Endothelial cell (in vitro differentiated cells): ENCODE measurements around the gene TESMIN. TPM values are rescaled to one million over a fixed set of nuclear protein-coding genes. Genes with fewer than 3 reads are reported as not detected.

Experiments used
- DNase-seq: peaks from one replicate; pipeline ENCODE4 v3.0.0; 2021; ENCODE audit warnings: low spot score
- H3K27ac Mint-ChIP-seq: one replicate; pipeline ENCODE4 v1.8.0; 2021; ENCODE audit warnings: mixed read lengths, inconsistent platforms; ENCODE audit not compliant: unreplicated experiment
- H3K27me3 Mint-ChIP-seq: one replicate; pipeline ENCODE4 v1.8.0; 2021; ENCODE audit warnings: mild to moderate bottlenecking, moderate library complexity, mixed read lengths, inconsistent platforms; ENCODE audit not compliant: unreplicated experiment
- H3K36me3 Mint-ChIP-seq: one replicate; pipeline ENCODE4 v1.8.0; 2021; ENCODE audit warnings: mild to moderate bottlenecking, low read depth, mixed read lengths, inconsistent platforms; ENCODE audit not compliant: unreplicated experiment
- H3K4me1 Mint-ChIP-seq: one replicate; pipeline ENCODE4 v1.8.0; 2021; ENCODE audit warnings: mild to moderate bottlenecking, mixed read lengths, inconsistent platforms; ENCODE audit not compliant: unreplicated experiment
- H3K4me3 Mint-ChIP-seq: one replicate; pipeline ENCODE4 v1.8.0; 2021; ENCODE audit warnings: mild to moderate bottlenecking, mixed read lengths, inconsistent platforms; ENCODE audit not compliant: unreplicated experiment
- H3K9me3 Mint-ChIP-seq: one replicate; pipeline ENCODE4 v1.8.0; 2021; ENCODE audit warnings: mixed read lengths, inconsistent platforms; ENCODE audit not compliant: unreplicated experiment
- total RNA-seq: library from RNA; stranded (reverse); fragmentation: NEBNext Ultra II Directional; extraction: Animal tissue kit (Norgen Biotek cat#: 25700); gene quantifications from one replicate; pipeline ENCODE4 v1.2.1, GENCODE V29; 2021; ENCODE audit not compliant: unreplicated experiment
- TF ChIP-seq, protein P1 (sequence below): fragments of 200-600 bp; sonication (generic); IDR thresholded peaks from one replicate; pipeline ENCODE4 v1.5.0; 2021; ENCODE audit warnings: antibody characterized with exemption; ENCODE audit not compliant: unreplicated experiment

TESMIN gene
- total RNA-seq, 1 donor from 2014 or later: 3.4 TPM

DNA sequence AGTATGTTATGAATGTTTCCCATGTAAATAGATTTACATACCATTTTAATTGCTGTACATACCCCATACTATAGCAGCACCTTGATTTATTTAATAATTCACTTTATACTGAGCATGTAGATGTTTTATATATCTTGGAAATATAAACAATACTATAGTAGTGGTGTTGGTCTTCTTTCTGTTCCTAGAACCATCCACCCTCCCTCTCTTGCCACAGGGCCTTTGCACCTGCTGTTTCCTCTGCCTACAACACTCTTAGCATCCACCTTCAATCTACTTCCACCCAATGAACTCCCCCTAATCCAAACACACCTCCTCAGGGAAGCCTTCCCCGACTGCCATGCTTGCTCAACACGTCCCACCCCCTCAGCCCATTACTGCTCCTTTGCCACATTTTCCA is 30.2 kb downstream of the TESMIN start:
- DNase-seq: no peak
- no peaks in the 10 kb centered on the region for H3K27me3 Mint-ChIP-seq
- no peaks in the 10 kb centered on the region for H3K4me1 Mint-ChIP-seq

DNA sequence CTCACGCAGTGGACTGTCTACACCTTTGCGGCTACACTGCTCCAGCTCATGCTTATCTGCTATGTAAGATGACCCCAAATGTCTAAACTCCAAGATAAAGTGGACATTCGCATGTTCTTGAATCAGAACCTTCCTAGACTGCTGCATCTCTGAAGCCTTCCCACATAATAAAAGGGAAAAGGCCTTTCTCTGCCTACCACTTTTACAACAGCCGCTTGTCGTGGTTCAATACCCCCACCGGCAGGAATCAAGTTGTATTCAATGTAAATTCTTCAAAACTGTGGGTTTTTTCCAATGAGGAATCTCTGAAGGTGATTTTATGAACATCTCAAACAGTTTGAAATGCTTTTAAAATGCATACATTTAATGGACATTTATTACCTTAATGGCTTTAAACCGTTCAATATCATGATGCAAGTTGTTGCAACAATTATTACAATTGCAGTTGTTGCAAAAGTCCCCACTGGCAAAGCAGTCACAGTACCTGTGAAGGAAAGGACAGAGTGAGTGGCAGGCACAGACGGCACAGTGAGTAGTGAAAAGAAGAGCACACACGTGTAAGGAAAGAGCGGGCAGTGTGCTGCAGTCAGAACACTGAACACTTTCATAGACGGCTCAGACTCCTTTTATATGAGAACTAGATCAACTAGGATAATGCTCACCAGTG is 35.7 kb downstream of the TESMIN start:
- DNase-seq: no peak
- Mint-ChIP-seq H3K36me3 (peaks cover 5% of the 10 kb centered on the region), H3K4me1 (no peaks in the 10 kb centered on the region), H3K27me3 (no peaks in the 10 kb centered on the region), H3K4me3 (no peak overlapping the region), H3K27ac (no peak overlapping the region), H3K9me3 (no peaks in the 10 kb centered on the region)
- TF ChIP-seq, protein P1, sequence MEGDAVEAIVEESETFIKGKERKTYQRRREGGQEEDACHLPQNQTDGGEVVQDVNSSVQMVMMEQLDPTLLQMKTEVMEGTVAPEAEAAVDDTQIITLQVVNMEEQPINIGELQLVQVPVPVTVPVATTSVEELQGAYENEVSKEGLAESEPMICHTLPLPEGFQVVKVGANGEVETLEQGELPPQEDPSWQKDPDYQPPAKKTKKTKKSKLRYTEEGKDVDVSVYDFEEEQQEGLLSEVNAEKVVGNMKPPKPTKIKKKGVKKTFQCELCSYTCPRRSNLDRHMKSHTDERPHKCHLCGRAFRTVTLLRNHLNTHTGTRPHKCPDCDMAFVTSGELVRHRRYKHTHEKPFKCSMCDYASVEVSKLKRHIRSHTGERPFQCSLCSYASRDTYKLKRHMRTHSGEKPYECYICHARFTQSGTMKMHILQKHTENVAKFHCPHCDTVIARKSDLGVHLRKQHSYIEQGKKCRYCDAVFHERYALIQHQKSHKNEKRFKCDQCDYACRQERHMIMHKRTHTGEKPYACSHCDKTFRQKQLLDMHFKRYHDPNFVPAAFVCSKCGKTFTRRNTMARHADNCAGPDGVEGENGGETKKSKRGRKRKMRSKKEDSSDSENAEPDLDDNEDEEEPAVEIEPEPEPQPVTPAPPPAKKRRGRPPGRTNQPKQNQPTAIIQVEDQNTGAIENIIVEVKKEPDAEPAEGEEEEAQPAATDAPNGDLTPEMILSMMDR: no peak

More for the DNA sequence above, 30.2 kb downstream of the TESMIN start:
- H3K36me3 Mint-ChIP-seq: no peaks in the 10 kb centered on the region
- no peak overlapping the region for H3K27ac Mint-ChIP-seq
- no peak overlapping the region for H3K4me3 Mint-ChIP-seq
- TF ChIP-seq, protein P1: no peak
- no peaks in the 10 kb centered on the region for H3K9me3 Mint-ChIP-seq

- TF ChIP-seq, protein P1: no peak
- Mint-ChIP-seq H3K4me3 (no peak overlapping the region), H3K27me3 (no peaks in the 10 kb centered on the region), H3K4me1 (no peaks in the 10 kb centered on the region), H3K9me3 (no peaks in the 10 kb centered on the region), H3K27ac (no peak overlapping the region), H3K36me3 (peaks cover 5% of the 10 kb centered on the region)
- DNase-seq: no peak
Measured at GRCh38 chr11:68714060-68714856, 37.1 kb downstream of the TESMIN start.

DNA sequence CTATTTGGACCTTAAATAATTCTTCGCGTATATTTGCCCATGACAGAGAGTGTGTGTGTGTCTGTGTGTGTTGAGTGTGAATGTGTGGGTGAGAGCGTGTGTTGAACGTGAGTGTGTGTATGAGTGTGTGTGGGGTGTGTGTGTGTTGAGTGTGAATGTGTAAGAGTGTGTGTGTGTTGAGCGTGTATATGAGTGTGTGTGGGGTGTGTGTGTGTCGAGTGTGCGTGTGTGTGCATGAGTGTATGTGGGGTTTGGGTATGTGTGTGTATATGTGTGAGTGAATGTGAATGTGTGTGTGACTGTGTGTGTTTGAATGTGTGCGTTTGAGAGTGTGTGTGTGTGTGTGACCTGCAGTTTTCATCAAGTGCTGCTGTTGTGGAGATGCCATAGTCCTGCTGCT is 40.2 kb downstream of the TESMIN start:
- H3K27ac Mint-ChIP-seq: no peak overlapping the region
- H3K4me1 Mint-ChIP-seq: peaks cover 7% of the 10 kb centered on the region
- no peaks in the 10 kb centered on the region for H3K9me3 Mint-ChIP-seq
- TF ChIP-seq, protein P1: no peak
- H3K27me3 Mint-ChIP-seq: no peaks in the 10 kb centered on the region
- H3K4me3 Mint-ChIP-seq: no peak overlapping the region
- H3K36me3 Mint-ChIP-seq: peaks cover 5% of the 10 kb centered on the region
- no peak for DNase-seq

DNA sequence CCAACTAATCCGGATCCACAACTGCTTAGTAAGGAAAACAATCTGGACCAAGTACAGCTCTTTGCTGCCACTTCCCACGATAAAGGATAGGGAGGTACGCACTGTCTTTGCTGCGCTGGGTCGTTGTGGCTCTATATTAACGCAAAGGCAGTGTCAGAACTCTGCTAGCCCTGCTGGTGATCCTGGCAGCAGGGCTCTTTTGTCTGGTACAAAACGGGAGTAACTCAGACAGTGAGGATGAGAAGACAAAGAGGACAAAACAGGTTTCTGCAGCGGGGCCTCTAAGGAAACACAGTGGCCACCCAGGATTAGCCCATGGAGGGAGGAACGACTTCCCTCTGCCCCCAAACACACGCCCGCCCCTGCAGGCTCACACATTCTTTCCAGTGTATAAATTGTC is 40.9 kb downstream of the TESMIN start:
- Mint-ChIP-seq H3K27me3 (no peaks in the 10 kb centered on the region), H3K4me3 (no peak overlapping the region), H3K9me3 (no peaks in the 10 kb centered on the region), H3K4me1 (peaks cover 7% of the 10 kb centered on the region), H3K27ac (no peak overlapping the region), H3K36me3 (peaks cover 5% of the 10 kb centered on the region)
- no peak for DNase-seq
- TF ChIP-seq, protein P1: no peak
